HPDE6-E6E7 (cell line): Measurements from ENCODE around the gene DOCK2.

ENCODE experiments used
- DNase-seq: peaks from one replicate; pipeline ENCODE4 v3.0.0; 2011; ENCODE audit warnings: missing footprints; ENCODE audit errors: extremely low spot score

The DOCK2 gene

GRCh38 chr5:170126626-170127025, 489.6 kb downstream of the DOCK2 start:
- DNase-seq: no peak

GRCh38 chr5:170131235-170131634, 494.2 kb downstream of the DOCK2 start:
- DNase-seq: no peak

GRCh38 chr5:170132269-170132975, 495.3 kb downstream of the DOCK2 start:
- DNase-seq: no peak
